HG03103 (cell line): ENCODE measurements around the gene PLBD2.
A peak's percentile ranks its signal among the peaks of the same experiment; 100 is the strongest.

ENCODE experiments used
- ATAC-seq: cut with Tn5 transposase; IDR thresholded peaks from one replicate; pipeline ENCODE4 v1.9.1; 2021; ENCODE audit warnings: low read depth; ENCODE audit not compliant: unreplicated experiment

The PLBD2 gene

DNA sequence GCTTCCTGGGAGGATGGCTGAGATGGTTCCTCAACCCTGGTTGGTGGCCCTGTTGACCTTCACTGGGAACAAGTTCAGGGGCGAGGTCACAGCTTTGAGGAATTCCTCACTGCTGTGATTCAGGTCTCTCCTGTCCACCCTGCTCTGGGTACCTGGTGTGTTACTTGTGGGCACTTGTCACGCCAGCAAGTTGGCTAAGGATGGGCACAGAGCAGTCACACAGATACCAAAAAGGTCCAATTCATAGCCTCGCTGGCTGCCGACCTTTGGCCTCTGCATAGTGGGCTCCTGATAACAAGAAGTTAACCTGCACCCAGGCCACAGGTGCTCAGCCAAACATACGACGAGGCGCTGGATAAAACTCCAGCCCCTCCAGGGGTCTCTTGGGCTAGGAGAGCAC is 34.1 kb downstream of the PLBD2 start:
- ATAC-seq, result no peak

DNA sequence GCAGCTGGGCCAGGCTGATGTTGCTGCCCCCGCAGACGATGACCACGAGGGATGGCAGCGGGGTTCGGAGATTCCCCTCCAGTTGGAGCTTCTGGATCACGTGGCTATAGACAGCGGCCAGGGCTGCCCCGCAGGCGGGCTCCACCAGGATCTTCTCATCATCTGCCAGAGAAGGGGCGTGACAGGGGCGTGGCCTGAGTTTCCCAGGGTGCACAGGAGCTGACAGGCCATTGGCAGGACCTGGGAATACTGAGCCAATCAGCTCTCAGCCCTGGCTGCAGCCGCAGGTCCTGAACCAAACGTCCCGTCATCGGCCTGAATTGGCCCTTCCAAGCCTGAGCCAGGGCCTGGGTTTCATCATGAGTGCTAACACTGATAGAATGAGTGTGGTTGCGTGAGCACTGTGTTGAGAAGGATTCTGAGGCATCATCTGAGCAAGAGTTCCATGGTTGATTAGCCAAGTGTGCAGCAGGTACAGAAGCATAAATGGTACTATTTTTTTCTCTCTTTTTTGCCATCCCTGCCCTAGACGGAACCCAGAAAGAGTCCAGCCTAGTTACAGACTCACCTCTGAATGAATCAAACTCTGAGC is 34.7 kb downstream of the PLBD2 start:
- peak; percentile 66 for ATAC-seq

DNA sequence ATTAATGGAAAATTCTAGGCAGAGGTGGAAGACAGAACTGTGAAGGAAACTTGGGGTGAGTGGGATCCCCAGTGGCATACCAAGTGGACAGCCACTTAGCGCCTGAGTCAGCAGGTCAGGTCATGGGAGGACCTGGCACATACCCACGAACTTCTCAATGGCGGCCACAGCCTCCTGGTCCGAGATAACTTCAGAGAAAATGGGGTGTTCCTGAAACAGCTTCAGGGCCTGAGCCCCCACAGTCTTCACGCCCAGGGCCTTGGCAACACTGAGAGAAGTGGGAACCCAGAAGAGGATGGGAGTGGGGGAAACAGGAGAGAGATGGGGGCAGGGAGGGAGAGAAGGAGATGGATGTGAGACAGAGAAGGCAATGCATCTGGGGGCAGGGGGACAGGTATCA is 35.4 kb downstream of the PLBD2 start:
- no peak for ATAC-seq

DNA sequence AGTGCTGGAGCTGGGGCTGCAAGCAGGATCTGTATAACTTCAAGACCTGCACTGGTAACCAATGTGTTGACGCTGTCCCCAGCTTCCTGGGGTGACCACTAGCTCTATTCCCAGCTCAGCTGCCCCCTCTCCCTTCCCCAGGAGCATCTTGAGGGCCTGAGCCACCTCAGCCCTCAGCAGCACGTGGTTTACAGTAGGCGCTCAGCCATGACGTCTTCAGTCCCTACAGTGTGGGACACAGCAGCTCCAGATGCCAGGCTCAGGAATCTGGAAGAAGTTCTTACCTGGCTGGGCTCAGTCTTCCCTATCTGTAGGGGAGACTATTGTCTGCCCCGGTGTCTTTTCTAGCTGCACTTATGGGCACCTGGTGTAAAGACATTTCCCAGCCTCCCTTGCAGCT is 36.7 kb downstream of the PLBD2 start:
- ATAC-seq, result no peak

DNA sequence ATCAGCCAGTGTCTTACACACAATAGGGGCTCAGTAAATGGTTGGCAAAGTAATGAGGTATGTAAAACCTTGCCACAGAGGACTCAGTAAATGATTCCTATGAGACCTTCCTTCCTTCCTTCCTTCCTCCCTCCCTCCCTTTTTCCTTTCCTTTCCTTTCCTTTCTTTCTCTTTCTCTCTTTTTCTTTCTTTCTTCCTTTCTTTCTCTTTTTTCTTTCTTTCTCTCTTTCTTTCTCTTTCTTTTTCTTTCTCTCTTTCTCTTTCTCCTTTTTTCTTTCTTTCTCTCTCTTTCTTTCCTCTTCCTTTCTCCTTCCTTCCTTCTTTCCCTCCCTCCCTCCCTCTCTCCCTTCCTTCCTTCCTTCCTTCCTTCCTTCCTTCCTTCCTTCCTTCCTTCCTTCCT is 37.8 kb downstream of the PLBD2 start:
- ATAC-seq, result no peak

DNA sequence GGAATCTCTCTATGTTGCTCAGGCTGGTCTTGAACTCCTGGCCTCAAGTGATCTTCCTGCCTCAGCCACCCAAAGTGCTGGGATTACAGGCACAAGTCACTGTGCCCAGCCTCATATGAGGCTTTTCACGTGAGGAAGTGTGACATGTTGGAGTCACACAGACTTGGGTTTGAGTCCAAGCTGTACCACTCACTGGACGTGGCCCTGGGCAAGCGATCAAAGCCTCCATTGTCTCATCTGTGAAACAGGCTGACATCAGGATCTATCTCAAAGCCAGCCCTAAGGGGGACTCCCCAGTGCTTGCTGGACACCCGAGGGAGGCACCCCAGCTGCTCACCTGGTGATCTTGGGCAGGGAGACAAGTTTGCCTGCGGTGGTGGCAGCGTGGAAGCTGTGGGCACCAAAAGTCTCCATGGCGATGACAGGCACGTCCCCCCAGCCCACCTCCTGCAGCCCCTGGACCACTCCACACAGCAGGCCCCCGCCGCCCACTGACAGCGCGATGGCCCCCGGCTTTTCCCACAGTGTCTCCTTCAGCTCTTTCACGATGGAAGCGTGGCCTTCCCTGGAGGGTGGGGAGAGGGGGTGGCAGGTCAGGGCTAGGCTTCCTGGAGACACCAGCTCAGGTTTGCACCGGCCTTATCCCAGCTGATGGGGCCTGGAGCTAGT is 38.6 kb downstream of the PLBD2 start:
- no peak for ATAC-seq

- ATAC-seq, result no peak
Measured at GRCh38 chr12:113397497-113398197, 39.3 kb downstream of the PLBD2 start.

DNA sequence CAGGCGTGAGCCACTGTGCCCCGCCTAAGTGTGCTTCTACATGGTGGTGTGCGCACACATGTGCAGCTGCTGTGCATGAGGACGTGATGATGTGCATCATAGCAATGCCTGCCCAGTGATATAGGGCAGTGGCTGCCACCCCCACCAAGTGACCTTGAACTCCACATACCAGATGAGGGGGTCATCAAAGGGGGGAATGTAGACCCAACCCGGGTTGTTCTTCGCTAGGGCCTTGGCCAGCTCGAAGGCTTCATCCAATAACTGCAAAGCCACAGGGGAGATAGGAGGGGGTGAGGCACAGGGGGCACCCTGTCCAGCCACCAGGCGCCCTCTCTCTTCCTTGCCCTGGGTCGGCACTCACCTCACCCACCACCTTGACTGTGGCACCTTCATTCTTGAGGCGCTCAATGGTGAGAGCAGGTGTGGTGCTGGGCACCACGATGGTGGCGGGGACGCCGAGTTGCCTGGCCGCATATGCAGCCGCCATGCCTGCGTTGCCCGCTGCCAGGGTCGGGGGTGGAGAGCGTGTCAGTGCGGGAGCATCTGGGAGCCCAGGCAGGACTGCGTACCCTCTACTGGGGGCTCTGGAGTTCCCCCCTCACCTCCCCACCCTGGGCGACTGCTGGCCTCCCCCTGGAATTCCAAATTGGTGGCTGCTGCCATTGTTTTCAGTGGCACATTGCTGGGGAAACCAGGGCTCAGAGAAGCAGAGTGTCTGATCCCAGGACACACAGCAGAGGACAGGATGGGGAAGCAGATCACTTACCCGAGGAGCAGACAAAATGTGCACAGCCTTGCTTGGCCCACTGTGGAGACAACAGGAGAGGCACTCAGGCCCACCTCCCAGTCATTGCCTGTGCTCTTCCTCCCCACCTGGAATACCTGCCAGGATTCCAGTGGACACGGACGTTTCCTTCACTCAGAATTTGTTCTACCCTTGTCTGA is 40.2 kb downstream of the PLBD2 start:
- ATAC-seq, result no peak

DNA sequence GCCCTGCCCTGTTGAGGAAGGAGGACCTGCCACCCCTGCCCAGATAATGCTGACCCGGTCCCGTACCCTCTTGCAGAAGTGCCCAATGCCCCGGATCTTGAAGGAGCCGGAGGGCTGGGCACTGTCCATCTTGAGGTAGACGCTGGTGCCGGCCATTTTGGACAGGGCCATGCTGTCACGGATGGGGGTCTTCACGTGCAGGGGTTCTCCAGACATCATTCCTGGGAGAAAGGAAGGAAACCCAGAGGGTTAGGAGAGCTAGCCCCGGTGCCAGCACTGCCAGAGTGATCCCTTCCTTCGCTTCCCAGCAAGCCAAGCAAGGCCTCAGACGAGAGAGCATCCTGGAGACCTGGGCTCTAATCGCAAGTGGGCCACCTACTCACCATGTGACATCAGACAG is 41.1 kb downstream of the PLBD2 start:
- ATAC-seq, result no peak

GRCh38 chr12:113400362-113400761 is 42.0 kb downstream of the PLBD2 start:
- ATAC-seq, result no peak

- no peak for ATAC-seq
Measured at GRCh38 chr12:113401066-113402000, 42.9 kb downstream of the PLBD2 start.

GRCh38 chr12:113402586-113403260 is 44.3 kb downstream of the PLBD2 start:
- no peak for ATAC-seq

DNA sequence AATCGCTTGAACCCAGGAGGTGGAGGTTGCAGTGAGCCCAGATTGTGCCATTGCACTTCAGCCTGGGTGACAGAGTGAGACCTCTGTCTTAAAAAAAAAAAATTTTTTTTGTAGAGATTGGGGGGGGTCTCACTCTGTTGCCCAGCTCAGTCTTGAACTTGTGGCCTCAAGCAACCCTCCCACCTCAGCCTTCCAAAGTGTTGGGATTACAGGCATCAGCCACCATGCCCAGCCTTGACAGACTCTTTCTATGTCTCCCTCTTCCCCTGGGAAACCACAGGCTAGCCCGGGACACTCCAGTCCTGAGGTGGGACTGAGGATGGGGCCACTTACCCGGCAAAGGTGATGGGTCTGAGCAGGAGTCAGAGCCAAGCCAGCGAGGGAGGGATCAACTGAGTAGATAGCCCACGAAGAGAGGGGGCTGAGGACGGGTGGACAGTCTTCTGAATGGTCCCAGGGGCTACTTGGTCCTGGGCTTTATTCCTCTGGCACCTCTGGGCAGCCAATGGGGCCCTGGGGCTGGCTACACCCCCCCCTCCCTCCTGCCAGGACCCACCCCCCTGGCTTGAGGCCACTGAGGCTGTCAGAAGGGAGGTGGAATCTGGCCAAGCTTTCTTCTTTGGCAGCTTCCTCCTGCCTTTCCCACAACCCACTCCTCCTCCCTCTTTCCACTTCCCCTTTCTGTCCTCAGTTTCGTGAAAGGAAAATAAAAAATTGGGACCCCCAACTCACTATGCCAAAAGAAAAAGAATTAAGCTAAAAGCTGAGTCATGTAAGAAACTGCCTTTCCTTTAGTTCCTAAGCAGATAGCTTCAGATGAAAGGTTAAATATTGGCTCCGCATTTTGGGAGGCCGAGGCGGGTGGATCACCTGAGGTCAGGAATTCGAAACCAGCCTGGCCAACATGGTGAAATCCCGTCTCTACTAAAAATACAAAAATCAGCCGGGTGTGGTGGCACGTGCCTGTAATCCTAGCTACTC is 45.3 kb downstream of the PLBD2 start, which contains the start of gene SDS:
Gene SDS (minus strand): TSS at position 453 of the 981 bp plus-strand sequence. CDS start 4,179 bp downstream, outside the sequence.
- no peak for ATAC-seq

GRCh38 chr12:113405694-113406093 is 47.3 kb downstream of the PLBD2 start:
- no peak for ATAC-seq

- no peak for ATAC-seq
Measured at GRCh38 chr12:113407931-113408600, 49.7 kb downstream of the PLBD2 start.

GRCh38 chr12:113408756-113409298 is 50.4 kb downstream of the PLBD2 start:
- ATAC-seq, result no peak

DNA sequence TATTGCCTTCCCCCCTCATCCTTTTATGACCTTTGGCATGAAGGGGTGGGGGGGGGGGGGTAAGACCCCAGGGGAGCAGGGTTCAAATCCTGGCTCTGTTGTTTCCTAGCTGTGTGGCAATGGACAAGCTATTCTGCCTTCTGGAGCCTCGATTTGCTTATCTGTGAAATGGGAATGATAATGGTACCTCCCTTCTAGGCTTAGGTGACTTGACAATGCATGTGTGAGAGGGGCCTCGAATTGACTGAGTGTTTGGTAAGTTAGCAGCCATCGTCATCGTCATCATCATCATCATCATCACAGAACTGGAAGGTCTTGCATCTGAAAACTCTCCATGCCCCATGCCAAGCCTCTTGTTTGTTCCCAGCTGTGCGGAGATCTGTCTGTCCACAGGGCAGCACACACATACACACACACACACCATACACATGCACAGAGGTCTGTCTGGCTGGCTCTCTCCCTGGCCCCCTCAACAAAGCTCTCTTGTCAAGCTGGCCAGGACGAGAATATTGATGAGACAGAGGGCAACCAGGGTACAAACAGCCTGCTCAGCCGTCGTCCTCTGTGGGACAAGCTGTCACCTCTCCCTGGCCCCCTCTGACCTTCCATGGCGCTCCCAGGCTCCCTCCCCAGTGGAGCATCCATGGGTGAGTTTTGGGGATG is 51.2 kb downstream of the PLBD2 start:
- no peak for ATAC-seq
